GM13976 (cell line): Measurements from ENCODE around the gene LIMS2.

Source experiments
- DNase-seq: peaks from one replicate; pipeline ENCODE4 v3.0.0; 2012; ENCODE audit warnings: low spot score
- in situ Hi-C: fragments of 300-500 bp; cut with MboI; formaldehyde crosslinking; loops from one replicate; pipeline ENCODE4 v1.12.0; 2022; ENCODE audit warnings: low sequenced_read_pairs, mixed read lengths, inconsistent platforms; ENCODE audit not compliant: unreplicated experiment
- TF ChIP-seq, protein P1 (sequence below): IDR thresholded peaks from 2 replicates; pipeline ENCODE4 v1.5.1; 2012; ENCODE audit warnings: borderline replicate concordance, mild to moderate bottlenecking; ENCODE audit not compliant: insufficient read depth; ENCODE audit errors: extremely low read depth, missing control alignments, control extremely low read depth

The LIMS2 gene

DNA sequence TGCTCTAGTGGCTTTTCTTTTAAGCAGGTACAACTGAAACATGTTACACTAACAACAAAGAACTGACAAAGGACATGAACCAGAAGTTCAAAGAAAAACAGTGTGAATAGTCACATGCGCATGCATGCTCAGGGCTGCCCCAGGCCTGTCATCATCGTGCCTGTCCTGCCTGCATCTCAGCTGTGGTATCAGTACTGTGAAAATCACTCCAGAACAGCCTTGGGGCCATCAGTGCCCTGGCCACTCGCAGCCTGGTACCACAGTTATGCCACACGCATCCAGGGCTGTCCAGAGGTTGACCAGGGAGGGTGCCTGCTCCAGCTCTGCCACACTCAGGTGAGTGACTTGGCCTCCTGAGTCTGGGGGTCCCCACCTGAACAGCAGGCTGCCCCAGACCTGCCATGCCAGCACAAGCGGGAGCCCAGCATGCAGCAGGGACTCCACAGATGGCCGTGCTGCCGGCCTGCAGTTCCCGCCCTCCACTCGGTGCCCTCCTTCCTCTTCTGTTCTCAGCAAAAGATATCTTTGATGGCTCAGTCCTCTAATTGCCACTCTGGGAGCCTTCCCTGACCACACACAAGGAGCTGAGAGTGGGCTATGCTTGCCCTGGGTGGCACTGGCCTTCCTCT lies 12.3 kb downstream of the LIMS2 start:
- in situ Hi-C loops: no loop called here
- TF ChIP-seq, protein P1, sequence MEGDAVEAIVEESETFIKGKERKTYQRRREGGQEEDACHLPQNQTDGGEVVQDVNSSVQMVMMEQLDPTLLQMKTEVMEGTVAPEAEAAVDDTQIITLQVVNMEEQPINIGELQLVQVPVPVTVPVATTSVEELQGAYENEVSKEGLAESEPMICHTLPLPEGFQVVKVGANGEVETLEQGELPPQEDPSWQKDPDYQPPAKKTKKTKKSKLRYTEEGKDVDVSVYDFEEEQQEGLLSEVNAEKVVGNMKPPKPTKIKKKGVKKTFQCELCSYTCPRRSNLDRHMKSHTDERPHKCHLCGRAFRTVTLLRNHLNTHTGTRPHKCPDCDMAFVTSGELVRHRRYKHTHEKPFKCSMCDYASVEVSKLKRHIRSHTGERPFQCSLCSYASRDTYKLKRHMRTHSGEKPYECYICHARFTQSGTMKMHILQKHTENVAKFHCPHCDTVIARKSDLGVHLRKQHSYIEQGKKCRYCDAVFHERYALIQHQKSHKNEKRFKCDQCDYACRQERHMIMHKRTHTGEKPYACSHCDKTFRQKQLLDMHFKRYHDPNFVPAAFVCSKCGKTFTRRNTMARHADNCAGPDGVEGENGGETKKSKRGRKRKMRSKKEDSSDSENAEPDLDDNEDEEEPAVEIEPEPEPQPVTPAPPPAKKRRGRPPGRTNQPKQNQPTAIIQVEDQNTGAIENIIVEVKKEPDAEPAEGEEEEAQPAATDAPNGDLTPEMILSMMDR: no peak
- DNase-seq: no peak

DNA sequence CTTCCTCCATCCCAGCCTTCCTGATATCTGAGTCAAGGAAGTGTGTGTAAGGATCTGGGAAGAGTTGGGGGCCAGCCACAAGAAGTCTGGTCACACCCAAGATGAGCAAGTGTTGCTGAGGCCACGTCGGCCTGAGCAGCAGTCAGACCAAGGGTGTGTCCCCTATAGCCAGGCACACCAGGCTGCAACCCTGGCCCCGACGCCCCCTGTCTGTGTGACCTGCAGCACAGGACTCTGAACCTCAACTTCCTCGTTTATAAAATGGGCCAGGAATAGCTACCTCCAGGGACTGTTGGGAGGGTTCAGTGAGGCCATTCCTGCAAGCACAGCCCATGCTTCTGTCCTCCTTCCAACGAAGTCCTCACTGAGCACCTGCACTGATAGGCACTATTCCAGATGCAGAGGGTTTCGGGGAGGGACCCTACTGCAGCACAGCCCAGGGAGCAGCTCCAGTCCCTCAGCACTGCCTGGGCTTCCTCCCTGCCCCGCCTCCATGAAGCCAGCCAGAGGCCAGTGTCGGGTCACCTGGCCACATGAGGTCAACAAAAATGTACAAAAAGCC lies 13.3 kb downstream of the LIMS2 start:
- TF ChIP-seq, protein P1: no peak
- in situ Hi-C loops: no loop called here
- no peak for DNase-seq

DNA sequence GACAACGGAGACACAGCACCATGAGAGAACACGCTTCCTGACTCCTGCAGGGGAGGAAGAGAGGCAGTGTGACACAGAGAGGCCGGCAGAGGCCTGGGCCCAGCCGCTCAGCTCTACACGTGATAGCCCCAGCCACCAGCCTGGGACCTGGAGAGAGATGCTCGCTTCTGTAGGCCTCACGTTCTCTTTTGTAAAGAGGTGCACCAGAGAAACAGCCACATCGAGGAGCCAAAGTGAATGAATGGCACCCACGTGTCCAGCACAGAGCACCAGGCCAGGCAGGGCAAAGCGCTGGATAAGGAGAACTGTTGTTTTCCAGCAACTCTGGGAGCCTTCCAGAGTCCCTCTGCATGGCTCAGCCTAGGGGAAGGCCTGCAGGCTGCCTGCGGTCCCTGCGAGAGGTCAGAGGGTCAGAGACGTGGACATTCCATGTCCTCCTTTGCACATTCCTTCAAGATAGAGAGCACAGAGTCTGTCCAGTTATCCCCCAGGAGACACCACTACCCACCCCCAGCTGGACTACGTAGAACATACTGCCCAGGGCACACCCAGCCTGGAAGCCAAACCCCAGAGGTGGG lies 14.2 kb downstream of the LIMS2 start:
- in situ Hi-C loops: no loop called here
- TF ChIP-seq, protein P1: no peak
- DNase-seq: no peak

DNA sequence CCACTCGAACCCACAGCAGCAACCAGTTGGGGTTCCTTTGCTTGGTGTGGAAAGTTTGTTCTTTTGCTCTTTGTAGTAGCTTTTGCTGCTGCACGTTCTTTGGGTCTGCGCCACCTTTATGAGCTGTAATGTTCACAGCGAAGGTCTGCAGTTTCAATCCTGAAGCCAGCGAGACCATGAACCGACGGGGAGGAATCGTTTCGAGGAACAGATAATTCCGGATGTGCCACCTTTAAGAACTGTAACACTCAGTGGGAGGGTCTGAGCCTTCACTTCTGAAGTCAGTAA lies 15.1 kb downstream of the LIMS2 start:
- TF ChIP-seq, protein P1: no peak
- no peak for DNase-seq
- in situ Hi-C loops: no loop called here

DNA sequence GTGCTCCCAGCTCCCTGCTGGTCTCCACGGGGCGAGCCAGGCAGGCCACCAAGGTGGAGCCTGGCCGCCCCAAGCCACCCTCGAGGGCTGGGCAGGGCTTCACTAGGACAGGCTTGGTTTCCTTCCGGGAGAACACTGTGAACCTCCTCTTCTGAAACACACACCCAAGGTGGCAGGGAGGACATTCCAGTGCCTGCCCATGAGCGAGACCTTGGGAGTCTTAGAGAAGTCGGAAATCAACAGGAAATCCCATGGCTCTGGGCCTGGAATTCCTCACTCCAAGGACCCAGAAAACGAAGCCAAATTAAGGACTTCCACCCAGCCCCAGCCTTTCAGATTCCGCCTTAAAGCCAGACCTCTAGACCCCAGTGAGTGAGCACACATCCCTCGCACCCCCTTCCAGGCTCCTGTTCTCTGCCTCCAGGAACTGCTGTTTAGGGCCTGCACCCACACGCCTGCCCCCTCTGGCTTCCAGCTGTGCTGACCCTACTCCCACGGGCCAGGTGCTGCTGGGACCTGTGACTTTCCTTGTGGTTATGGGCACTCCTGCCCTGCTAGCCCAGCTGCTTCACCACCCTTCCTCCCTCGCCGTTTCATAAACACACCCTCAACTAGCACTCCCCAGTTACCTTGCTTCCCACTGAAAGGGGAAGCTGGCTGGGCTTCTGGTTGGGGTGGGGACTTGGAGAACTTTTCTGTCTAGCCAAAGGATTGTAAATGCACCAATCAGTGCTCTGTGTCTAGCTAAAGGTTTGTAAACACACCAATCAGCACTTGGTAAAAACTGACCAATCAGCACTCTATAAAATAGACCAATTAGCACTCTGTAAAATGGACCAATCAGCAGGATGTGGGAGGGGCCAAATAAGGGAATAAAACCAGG lies 15.7 kb downstream of the LIMS2 start:
- in situ Hi-C loops: no loop called here
- TF ChIP-seq, protein P1: no peak
- no peak for DNase-seq

DNA sequence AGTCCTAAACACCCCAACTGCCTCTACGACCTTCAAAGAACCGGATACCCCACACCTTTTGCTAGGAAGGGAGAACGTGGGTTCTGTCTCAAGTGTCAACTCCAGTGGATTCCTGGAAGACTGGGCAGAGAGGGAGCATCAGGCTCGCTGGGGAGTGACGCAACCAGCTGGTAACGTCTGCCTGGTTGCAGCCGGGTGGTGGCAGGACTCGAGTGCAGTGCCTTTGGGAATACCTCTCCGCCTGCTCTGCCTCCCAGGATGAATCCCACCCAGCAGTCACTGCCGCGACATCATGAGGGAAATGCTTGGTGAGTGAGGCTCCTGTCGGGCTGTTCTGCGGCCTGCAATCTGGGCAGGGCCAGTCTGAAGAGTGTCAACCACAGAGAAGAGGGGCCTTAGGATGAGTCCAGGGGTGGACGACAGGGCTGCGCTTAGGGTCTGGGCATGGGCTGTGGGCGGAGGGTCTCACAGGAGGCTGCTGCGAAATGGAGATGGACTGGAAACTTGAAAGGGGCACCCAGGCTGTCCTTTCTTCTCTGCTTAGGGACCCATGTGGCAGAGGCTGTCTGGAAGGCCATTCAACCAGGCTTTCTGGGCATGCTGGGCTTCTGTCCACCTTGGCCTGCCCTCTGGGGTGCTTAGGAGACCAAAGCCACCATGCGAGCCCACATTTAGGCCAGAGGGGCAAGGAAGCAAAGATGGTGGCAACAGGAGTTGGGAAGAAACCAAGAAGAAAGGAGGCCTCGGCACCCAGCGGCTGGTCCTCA lies 16.5 kb downstream of the LIMS2 start:
- TF ChIP-seq, protein P1: no peak
- in situ Hi-C loops: no loop called here
- no peak for DNase-seq
